ENCODE results near the gene USP16.

- TF ChIP-seq REST (IDR thresholded peaks at IDR 0.05; ENCODE audit: insufficient replicate concordance, low read depth) = no peak
- TF ChIP-seq CTCF (IDR thresholded peaks at IDR 0.05; ENCODE audit: insufficient read depth, low read length) = no peak
These were observed at the start of gene USP16 for GRCh38 chr21:29024474-29025327.

Data from HL-60 (cell line).